Keratinocyte (primary cell): ENCODE results near the gene SPOCK1.

Experiments used
- EZH2 ChIP-seq: IDR thresholded peaks from one replicate; pipeline ENCODE4 v1.6.1; 2012; ENCODE audit warnings: inconsistent platforms, mild to moderate bottlenecking, low read length, moderate library complexity
- TF ChIP-seq, protein P1 (sequence below), 3 experiments: IDR thresholded peaks in 1 of 3; conservative IDR thresholded peaks in 1 of 3; optimal IDR thresholded peaks in 1 of 3; 2 replicates in 2 of 3; 3 replicates in 1 of 3; pipeline versions ENCODE3 to v1.5.1; 2011; ENCODE audit warnings: low read length in 3 of 3, mild to moderate bottlenecking in 3 of 3, moderate library complexity in 2 of 3, control low read depth in 1 of 3, inconsistent platforms in 1 of 3; ENCODE audit not compliant: insufficient read depth in 2 of 3; ENCODE audit errors: extremely low read depth in 1 of 3

DNA sequence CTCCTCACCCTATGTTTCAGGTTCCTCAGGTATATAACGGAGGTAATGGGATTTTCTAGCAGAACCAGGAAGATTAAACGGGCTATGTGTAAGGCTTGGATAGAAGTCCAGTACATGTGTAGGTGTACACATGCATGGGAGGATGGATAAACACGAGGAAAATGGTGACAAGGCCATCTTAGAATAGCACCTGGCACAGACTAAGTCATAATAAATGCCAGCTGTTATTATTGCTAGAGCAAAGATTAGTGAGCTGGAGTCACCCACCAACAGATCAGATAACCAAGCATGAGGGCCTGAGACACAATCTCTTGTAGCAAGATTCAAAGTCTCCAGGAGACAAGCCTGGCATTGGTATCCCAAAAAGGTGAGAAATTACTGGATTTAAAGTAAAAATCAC lies 21.1 kb downstream of the SPOCK1 start:
- TF ChIP-seq, protein P1, sequence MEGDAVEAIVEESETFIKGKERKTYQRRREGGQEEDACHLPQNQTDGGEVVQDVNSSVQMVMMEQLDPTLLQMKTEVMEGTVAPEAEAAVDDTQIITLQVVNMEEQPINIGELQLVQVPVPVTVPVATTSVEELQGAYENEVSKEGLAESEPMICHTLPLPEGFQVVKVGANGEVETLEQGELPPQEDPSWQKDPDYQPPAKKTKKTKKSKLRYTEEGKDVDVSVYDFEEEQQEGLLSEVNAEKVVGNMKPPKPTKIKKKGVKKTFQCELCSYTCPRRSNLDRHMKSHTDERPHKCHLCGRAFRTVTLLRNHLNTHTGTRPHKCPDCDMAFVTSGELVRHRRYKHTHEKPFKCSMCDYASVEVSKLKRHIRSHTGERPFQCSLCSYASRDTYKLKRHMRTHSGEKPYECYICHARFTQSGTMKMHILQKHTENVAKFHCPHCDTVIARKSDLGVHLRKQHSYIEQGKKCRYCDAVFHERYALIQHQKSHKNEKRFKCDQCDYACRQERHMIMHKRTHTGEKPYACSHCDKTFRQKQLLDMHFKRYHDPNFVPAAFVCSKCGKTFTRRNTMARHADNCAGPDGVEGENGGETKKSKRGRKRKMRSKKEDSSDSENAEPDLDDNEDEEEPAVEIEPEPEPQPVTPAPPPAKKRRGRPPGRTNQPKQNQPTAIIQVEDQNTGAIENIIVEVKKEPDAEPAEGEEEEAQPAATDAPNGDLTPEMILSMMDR (optimal IDR thresholded peaks at IDR 0.05 in 1 of 3, IDR thresholded peaks at IDR 0.05 in 1 of 3, conservative IDR thresholded peaks at IDR 0.05 in 1 of 3; ENCODE audit: extremely low read depth in 1 of 3, insufficient read depth in 2 of 3, low read length in 3 of 3): no peak
- no peak for TF ChIP-seq EZH2
